ENCODE measurements around the gene CSF1R.

GRCh38 chr5:150069672-150070627 lies 16.4 kb downstream of the CSF1R start:
- TF ChIP-seq CTCF (IDR thresholded peaks at IDR 0.05; ENCODE audit: borderline replicate concordance, extremely low read depth, low read length, poor library complexity, severe bottlenecking) (no peak), EZH2 (IDR thresholded peaks at IDR 0.05; ENCODE audit: borderline replicate concordance, low read depth, low read length, severe bottlenecking) (no peak)
